Mesenchymal stem cell (in vitro differentiated cells and primary cell): ENCODE measurements around the gene SLC38A1.

Experiments
- DNase-seq: peaks from one replicate; pipeline ENCODE4 v3.0.0-alpha.2; 2013
- H2AFZ ChIP-seq: one replicate; pipeline ENCODE4 v1.6.1; 2013; ENCODE audit warnings: low read depth, mild to moderate bottlenecking, control low read depth, inconsistent platforms, low read length, moderate library complexity
- H2AK5ac ChIP-seq: 2 replicates; pipeline ENCODE4 v1.6.1; 2013; ENCODE audit warnings: low read length, moderate library complexity, mild to moderate bottlenecking, inconsistent platforms; ENCODE audit not compliant: severe bottlenecking
- H2BK120ac ChIP-seq: one replicate; pipeline ENCODE4 v1.6.1; 2013; ENCODE audit warnings: low read depth, mild to moderate bottlenecking, inconsistent platforms, low read length, moderate library complexity
- H2BK12ac ChIP-seq, 2 experiments: one replicate each; pipeline ENCODE4 v1.6.1; 2013; ENCODE audit warnings: inconsistent platforms in 2 of 2, low read length in 2 of 2, mild to moderate bottlenecking in 2 of 2, moderate library complexity in 2 of 2, control low read depth in 1 of 2
- H2BK15ac ChIP-seq: one replicate; pipeline ENCODE4 v1.6.1; 2013; ENCODE audit warnings: mild to moderate bottlenecking, low read depth, inconsistent platforms; ENCODE audit not compliant: poor library complexity, severe bottlenecking
- H2BK5ac ChIP-seq: 2 replicates; pipeline ENCODE4 v1.6.1; 2013; ENCODE audit warnings: low read depth, mild to moderate bottlenecking, low read length, control low read depth, inconsistent platforms; ENCODE audit not compliant: poor library complexity, severe bottlenecking
- H3K14ac ChIP-seq, 2 experiments: one replicate each; pipeline ENCODE4 v1.6.1; 2013; ENCODE audit warnings: inconsistent platforms in 2 of 2, low read length in 2 of 2, control low read depth in 1 of 2, mild to moderate bottlenecking in 1 of 2, moderate library complexity in 1 of 2
- H3K18ac ChIP-seq, 2 experiments: one replicate each; pipeline ENCODE4 v1.6.1; 2013; ENCODE audit warnings: inconsistent platforms in 2 of 2, low read length in 2 of 2, control low read depth in 1 of 2, low read depth in 1 of 2, mild to moderate bottlenecking in 1 of 2
- H3K23ac ChIP-seq, 2 experiments: one replicate each; pipeline ENCODE4 v1.6.1; 2013; ENCODE audit warnings: inconsistent platforms in 2 of 2, low read length in 2 of 2, mild to moderate bottlenecking in 2 of 2, moderate library complexity in 2 of 2, control low read depth in 1 of 2
- H3K27ac ChIP-seq: 2 replicates; pipeline ENCODE4 v1.5.1; 2013; ENCODE audit warnings: mild to moderate bottlenecking, moderate library complexity, low read length, control low read depth, inconsistent platforms; ENCODE audit not compliant: poor library complexity, severe bottlenecking
- H3K27me3 ChIP-seq, 2 experiments: 2 replicates each; pipeline versions ENCODE4 v1.6.1 to v1.7.0; 2013; ENCODE audit warnings: low read length in 2 of 2, mild to moderate bottlenecking in 2 of 2, moderate library complexity in 2 of 2, control low read depth in 1 of 2, inconsistent platforms in 1 of 2; ENCODE audit not compliant: control insufficient read depth in 1 of 2, insufficient read depth in 1 of 2
- H3K36me3 ChIP-seq, 2 experiments: 2 replicates each; pipeline versions ENCODE4 v1.6.1 to v1.7.0; 2013; ENCODE audit warnings: low read length in 2 of 2, control low read depth in 1 of 2, inconsistent platforms in 1 of 2, low read depth in 1 of 2, mild to moderate bottlenecking in 1 of 2; ENCODE audit not compliant: insufficient read depth in 2 of 2, control insufficient read depth in 1 of 2
- H3K4ac ChIP-seq, 2 experiments: one replicate each; pipeline ENCODE4 v1.6.1; 2013; ENCODE audit warnings: inconsistent platforms in 2 of 2, low read length in 2 of 2, mild to moderate bottlenecking in 2 of 2, moderate library complexity in 2 of 2, control low read depth in 1 of 2, low read depth in 1 of 2
- H3K4me1 ChIP-seq: 2 replicates; pipeline ENCODE4 v1.6.1; 2013; ENCODE audit warnings: low read depth, low read length, control low read depth; ENCODE audit not compliant: control insufficient read depth, insufficient read depth
- H3K4me2 ChIP-seq: 2 replicates; pipeline ENCODE4 v1.6.1; 2013; ENCODE audit warnings: low read length, mild to moderate bottlenecking, inconsistent platforms; ENCODE audit not compliant: poor library complexity, severe bottlenecking
- H3K4me3 ChIP-seq, 2 experiments: 2 replicates each; pipeline versions ENCODE4 v1.5.1 to v1.7.0; 2013; ENCODE audit warnings: low read length in 2 of 2, mild to moderate bottlenecking in 2 of 2, control low read depth in 1 of 2, low read depth in 1 of 2; ENCODE audit not compliant: insufficient read depth in 1 of 2
- H3K79me1 ChIP-seq: replicated peaks from 2 replicates; pipeline ENCODE4 v1.6.1; 2013; ENCODE audit warnings: mild to moderate bottlenecking, control low read depth, low read length, inconsistent platforms; ENCODE audit not compliant: poor library complexity, severe bottlenecking
- H3K9ac ChIP-seq: 2 replicates; pipeline ENCODE4 v1.7.0; 2013; ENCODE audit warnings: mild to moderate bottlenecking, low read length, moderate library complexity
- H3K9me3 ChIP-seq: 2 replicates; pipeline ENCODE4 v1.7.0; 2013; ENCODE audit warnings: mild to moderate bottlenecking, low read length; ENCODE audit not compliant: control insufficient read depth
- H4K8ac ChIP-seq: one replicate; pipeline ENCODE4 v1.6.1; 2013; ENCODE audit warnings: inconsistent platforms, mild to moderate bottlenecking, low read length, moderate library complexity
- H4K91ac ChIP-seq: one replicate; pipeline ENCODE4 v1.6.1; 2013; ENCODE audit warnings: mild to moderate bottlenecking, low read length, inconsistent platforms
- WGBS: methylation state at CpG from one replicate; pipeline ENCODE4 v1.1.7; 2013; ENCODE audit warnings: mixed read lengths; 5-methylcytosine and 5-hydroxymethylcytosine counted together

Gene SLC38A1

DNA sequence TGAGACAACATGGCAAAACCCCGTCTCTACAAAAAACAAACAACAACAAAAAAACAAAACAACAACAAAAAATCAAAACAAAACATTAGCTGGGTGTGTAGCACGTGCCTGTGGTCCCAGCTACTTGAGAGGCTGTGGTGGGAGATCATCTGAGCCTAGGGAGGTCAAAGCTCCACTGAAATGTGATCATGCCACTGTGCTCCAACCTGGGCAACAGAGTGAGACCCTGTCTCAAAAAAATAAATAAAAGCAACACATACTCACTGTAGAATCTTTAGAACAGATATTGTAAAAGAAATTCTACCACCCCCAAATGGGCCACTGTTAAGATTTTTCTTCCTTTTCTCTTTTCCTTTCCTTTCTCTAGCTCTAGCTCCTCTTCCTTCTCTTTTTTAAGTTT is 26.3 kb downstream of the SLC38A1 start:
- H3K9ac ChIP-seq = no peak overlapping the region
- H3K14ac ChIP-seq = no peak overlapping the region
- no peak overlapping the region for H2BK5ac ChIP-seq
- WGBS = 90% methylated on average over 2 of the region's 2 CpGs
- H3K18ac ChIP-seq = no peak overlapping the region
- peaks cover 0 to 12% of the 10 kb centered on the region in 2 experiments for H3K36me3 ChIP-seq
- no peak overlapping the region for H4K91ac ChIP-seq
- H2BK15ac ChIP-seq = no peak overlapping the region
- peaks cover 15% of the 10 kb centered on the region for H3K79me1 ChIP-seq
- H4K8ac ChIP-seq = no peak overlapping the region
- H3K4me3 ChIP-seq = no peak overlapping the region
- no peak for DNase-seq
- no peak overlapping the region for H3K23ac ChIP-seq
- no peak overlapping the region for H2AFZ ChIP-seq
- H3K9me3 ChIP-seq = peaks cover 12% of the 10 kb centered on the region
- H3K27me3 ChIP-seq = no peaks in the 10 kb centered on the region
- H2AK5ac ChIP-seq = no peak overlapping the region
- peaks cover 3% of the 10 kb centered on the region for H3K4me1 ChIP-seq
- no peak overlapping the region for H3K4ac ChIP-seq
- no peak overlapping the region for H3K4me2 ChIP-seq
- no peak overlapping the region for H2BK12ac ChIP-seq
- H2BK120ac ChIP-seq = no peak overlapping the region
- H3K27ac ChIP-seq = no peak overlapping the region

DNA sequence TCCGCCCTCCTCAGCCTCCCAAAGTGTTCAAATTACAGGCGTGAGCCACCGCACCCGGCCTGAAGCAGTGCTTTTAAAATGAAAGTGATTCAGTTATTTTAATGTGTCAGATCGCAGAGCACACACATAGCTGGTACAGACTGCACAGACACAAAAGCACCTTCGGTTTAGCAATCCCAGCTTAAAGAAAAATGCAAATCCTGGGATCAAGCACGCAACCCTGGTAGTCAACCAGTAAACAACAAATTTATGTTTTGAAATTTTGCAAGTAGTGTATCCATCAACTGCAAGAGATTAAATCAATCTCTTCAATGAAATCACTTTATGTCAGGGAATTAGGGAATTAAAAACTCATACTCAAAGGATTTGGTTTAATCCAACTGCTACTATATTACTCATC is 28.4 kb downstream of the SLC38A1 start:
- no peak for DNase-seq
- no peak overlapping the region for H3K9ac ChIP-seq
- H3K4me2 ChIP-seq = no peak overlapping the region
- no peak overlapping the region for H2BK120ac ChIP-seq
- H2AK5ac ChIP-seq = no peak overlapping the region
- no peak overlapping the region for H4K8ac ChIP-seq
- H2BK15ac ChIP-seq = no peak overlapping the region
- H2BK12ac ChIP-seq = no peak overlapping the region
- H3K14ac ChIP-seq = no peak overlapping the region
- no peaks in the 10 kb centered on the region for H3K4me1 ChIP-seq
- peaks cover 8% of the 10 kb centered on the region for H3K9me3 ChIP-seq
- no peak overlapping the region for H2AFZ ChIP-seq
- H3K79me1 ChIP-seq = peaks cover 22% of the 10 kb centered on the region
- no peak overlapping the region for H2BK5ac ChIP-seq
- H3K4me3 ChIP-seq = no peak overlapping the region
- no peak overlapping the region for H3K27ac ChIP-seq
- H3K36me3 ChIP-seq = peaks cover 0 to 4% of the 10 kb centered on the region in 2 experiments
- H3K27me3 ChIP-seq = no peaks in the 10 kb centered on the region
- no peak overlapping the region for H4K91ac ChIP-seq
- no peak overlapping the region for H3K18ac ChIP-seq
- H3K23ac ChIP-seq = no peak overlapping the region
- WGBS = 100% methylated on average over 6 of the region's 7 CpGs
- no peak overlapping the region for H3K4ac ChIP-seq

DNA sequence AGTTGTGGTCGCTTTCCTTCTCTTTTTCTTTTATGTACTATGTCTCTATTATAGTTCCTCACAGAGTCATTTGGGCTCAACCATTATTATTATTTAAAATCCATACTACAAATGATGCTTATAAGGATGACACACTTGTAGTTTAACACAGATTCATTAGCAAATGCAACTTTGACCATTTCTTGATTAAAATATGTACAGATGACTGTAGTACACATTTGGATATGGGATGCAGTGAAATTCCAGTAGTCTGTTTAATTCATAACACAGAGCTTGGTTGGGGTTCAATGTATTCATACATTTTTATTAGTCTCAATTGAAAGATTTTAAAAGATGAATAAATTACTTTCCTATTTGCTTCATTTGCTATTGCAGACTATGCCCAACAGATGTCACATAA is 30.0 kb downstream of the SLC38A1 start:
- no peak overlapping the region for H2BK120ac ChIP-seq
- H3K4me2 ChIP-seq = no peak overlapping the region
- H2AK5ac ChIP-seq = no peak overlapping the region
- no CpG with 5 or more reads among the region's 1 CpG for WGBS
- H4K8ac ChIP-seq = no peak overlapping the region
- H3K23ac ChIP-seq = no peak overlapping the region
- H4K91ac ChIP-seq = no peak overlapping the region
- no peaks in the 10 kb centered on the region for H3K27me3 ChIP-seq
- H2AFZ ChIP-seq = no peak overlapping the region
- H3K9me3 ChIP-seq = peaks cover under 1% of the 10 kb centered on the region
- no peak overlapping the region for H3K27ac ChIP-seq
- H2BK12ac ChIP-seq = no peak overlapping the region
- no peak overlapping the region for H3K4me3 ChIP-seq
- peaks cover 23% of the 10 kb centered on the region for H3K79me1 ChIP-seq
- H3K9ac ChIP-seq = no peak overlapping the region
- no peak overlapping the region for H2BK15ac ChIP-seq
- H2BK5ac ChIP-seq = no peak overlapping the region
- no peak for DNase-seq
- H3K36me3 ChIP-seq = peaks cover 0 to 4% of the 10 kb centered on the region in 2 experiments
- H3K4me1 ChIP-seq = no peaks in the 10 kb centered on the region
- H3K18ac ChIP-seq = no peak overlapping the region
- H3K14ac ChIP-seq = no peak overlapping the region
- no peak overlapping the region for H3K4ac ChIP-seq

DNA sequence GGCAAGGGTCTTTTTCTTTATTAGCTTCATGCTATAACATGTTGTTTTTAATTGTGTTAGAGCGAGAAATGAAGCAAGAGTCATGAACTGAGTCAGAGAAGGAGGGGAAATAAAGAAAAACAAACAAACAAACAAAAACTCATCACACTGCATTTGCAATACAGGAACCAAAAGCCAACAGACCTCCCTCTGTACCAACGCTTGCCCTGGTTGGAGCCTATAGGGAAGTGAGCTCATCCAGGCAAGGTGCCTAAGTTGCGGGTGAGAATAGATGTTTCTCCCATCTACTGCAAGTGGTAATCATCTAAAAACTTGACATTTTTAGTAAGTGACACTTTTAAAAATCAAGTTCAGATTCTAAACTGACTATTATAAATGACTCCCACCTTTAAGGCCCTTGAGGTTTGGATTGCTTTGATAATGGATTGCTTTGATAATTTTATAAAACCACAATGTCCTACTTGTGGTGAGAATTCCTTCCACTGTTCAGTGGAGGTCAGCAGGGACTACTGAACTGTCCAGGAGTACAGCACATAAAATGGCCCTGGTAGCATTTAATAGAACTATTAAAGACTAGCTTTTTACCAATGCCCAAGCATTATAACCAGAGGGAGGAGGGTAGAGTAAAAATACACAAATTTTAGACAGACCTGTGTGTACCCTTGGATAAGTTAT is 31.3 kb downstream of the SLC38A1 start:
- Histone ChIP-seq H3K18ac (no peak overlapping the region), H2BK15ac (no peak overlapping the region), H2AK5ac (no peak overlapping the region), H3K4me3 (no peak overlapping the region), H4K91ac (no peak overlapping the region), H3K9ac (no peak overlapping the region), H2BK5ac (no peak overlapping the region), H3K27me3 (no peaks in the 10 kb centered on the region), H3K27ac (no peak overlapping the region), H3K14ac (no peak overlapping the region), H2AFZ (no peak overlapping the region), H3K4ac (no peak overlapping the region), H3K4me2 (no peak overlapping the region), H2BK120ac (no peak overlapping the region), H3K9me3 (no peaks in the 10 kb centered on the region), H4K8ac (no peak overlapping the region), H3K36me3 (peaks cover 0 to 4% of the 10 kb centered on the region in 2 experiments), H3K4me1 (no peaks in the 10 kb centered on the region), H3K79me1 (peaks cover 23% of the 10 kb centered on the region), H2BK12ac (no peak overlapping the region), H3K23ac (no peak overlapping the region)
- no peak for DNase-seq
- WGBS = 100% methylated on average over 1 of the region's 3 CpGs
